ENCODE data around the gene MAP3K8. TPM values are rescaled to one million over a fixed set of nuclear protein-coding genes. Genes with fewer than 3 reads are reported as not detected.

Gene MAP3K8
- polyA plus RNA-seq, 1 experiment = 5.3 TPM

DNA sequence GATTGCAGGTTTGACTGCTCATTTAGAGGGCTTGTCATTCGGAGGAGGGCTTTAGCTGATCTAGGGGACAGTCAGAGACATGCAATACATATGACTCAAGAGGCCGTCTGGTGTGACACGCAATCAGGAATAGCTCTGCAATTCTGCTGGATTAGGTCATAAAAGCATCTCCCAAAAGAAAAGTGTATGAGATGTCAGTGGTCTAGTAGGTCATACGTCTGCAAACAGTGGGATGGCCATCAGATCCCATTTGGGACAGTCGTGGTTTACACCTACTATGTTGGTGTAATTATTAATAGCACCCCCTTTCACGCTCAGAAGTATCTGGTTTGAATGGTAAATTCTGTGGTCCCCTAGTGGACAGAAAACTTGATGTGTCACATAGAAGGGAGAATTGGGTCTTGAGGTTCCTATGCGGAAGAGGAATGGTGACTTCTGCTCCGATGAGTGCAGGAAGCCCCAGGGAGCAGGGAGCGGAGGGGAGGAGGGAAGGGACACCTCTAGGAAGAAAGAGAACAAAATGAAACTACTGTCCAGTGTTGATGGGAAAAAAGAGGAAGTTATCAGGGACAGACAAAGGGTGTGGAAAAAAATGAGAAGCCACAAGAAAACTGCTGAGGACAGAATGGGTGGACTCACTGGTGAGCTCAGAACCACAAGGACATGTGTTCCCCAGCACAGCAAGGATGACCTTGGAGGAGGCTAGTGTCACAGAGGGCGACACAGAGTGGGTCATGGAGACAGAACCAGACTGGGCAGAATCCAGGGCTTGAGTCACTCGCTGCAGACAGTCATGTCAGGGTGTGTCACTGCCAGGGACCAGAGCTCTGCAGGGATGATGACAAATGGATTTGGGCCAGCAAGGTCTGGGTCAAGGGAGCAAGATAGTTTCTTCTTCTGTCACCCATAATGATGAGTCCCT, 59.9 kb downstream of the MAP3K8 start:
- no peaks in the 10 kb centered on the region for H3K9me3 ChIP-seq (ENCODE audit: control insufficient read depth, insufficient read depth, low read length)
- H3K27ac ChIP-seq (ENCODE audit: low read depth, low read length) = no peak overlapping the region
- CTCF ChIA-PET = no interaction called here
- TF ChIP-seq CTCF (IDR thresholded peaks at IDR 0.05; ENCODE audit: low read depth, low read length) = no peak
- no peak for DNase-seq (ENCODE audit: low read depth, low spot score)
- H3K4me3 ChIP-seq (ENCODE audit: low read depth, low read length) = no peak overlapping the region
- peaks cover 17% of the 10 kb centered on the region for H3K27me3 ChIP-seq (ENCODE audit: control insufficient read depth, insufficient read depth, low read length)
- POLR2A ChIA-PET = no interaction called here

DNA sequence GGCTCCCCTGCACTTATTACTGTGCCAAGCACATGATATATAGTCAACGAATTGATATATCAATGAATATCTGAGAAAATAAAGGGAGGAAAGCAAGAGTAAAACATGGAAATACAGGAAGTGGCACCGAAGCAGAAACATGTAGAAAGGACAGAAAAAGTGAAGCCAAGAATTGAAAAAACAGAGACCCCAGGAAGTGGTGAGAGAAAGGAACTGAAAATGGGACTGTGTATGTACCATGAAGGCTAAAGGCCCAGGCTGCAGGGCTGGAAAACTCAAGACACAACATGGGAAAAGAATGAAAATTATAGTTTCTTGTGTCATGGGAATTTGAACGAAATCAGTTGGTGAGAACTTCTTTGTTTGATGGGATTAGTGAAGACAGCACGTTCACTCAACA, 60.6 kb downstream of the MAP3K8 start:
- CTCF ChIA-PET = no interaction called here

GRCh38 chr10:30495687-30496086, 61.7 kb downstream of the MAP3K8 start:
- peaks cover 18% of the 10 kb centered on the region for H3K27me3 ChIP-seq (ENCODE audit: control insufficient read depth, insufficient read depth, low read length)
- H3K27ac ChIP-seq (ENCODE audit: low read depth, low read length) = no peak overlapping the region
- no peak for TF ChIP-seq CTCF (IDR thresholded peaks at IDR 0.05; ENCODE audit: low read depth, low read length)
- ChIA-PET POLR2A (no interaction called here), CTCF (no interaction called here)
- no peaks in the 10 kb centered on the region for H3K9me3 ChIP-seq (ENCODE audit: control insufficient read depth, insufficient read depth, low read length)
- no peak for DNase-seq (ENCODE audit: low read depth, low spot score)
- no peak overlapping the region for H3K4me3 ChIP-seq (ENCODE audit: low read depth, low read length)

More for the DNA sequence above, 60.6 kb downstream of the MAP3K8 start:
- H3K9me3 ChIP-seq (ENCODE audit: control insufficient read depth, insufficient read depth, low read length) = no peaks in the 10 kb centered on the region
- POLR2A ChIA-PET = no interaction called here
- no peak overlapping the region for H3K4me3 ChIP-seq (ENCODE audit: low read depth, low read length)
- no peak overlapping the region for H3K27ac ChIP-seq (ENCODE audit: low read depth, low read length)
- no peak for TF ChIP-seq CTCF (IDR thresholded peaks at IDR 0.05; ENCODE audit: low read depth, low read length)
- H3K27me3 ChIP-seq (ENCODE audit: control insufficient read depth, insufficient read depth, low read length) = peaks cover 17% of the 10 kb centered on the region
- no peak for DNase-seq (ENCODE audit: low read depth, low spot score)

DNA sequence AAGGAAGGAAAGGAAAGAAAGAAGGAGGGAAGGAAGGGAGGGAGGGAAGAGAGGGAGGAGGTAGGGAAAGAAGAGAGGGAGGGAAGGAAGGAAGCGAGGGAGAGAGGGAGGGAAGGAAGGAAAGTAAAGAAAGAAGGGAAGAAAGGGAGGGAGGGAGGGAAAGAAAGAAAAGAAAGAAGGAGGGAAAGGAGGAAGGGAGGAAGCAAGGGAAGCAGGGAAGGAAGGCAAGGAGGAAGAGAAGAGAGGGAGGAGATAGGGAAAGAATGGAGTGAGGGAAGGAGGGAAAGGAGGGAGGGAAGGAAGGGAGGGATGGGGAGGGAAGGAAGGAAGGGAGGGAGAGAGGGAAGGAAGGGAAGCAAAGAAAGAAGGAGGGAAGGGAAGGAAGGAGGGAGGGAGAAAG, 65.8 kb downstream of the MAP3K8 start:
- H3K4me3 ChIP-seq (ENCODE audit: low read depth, low read length) = no peak overlapping the region
- no peak for TF ChIP-seq CTCF (IDR thresholded peaks at IDR 0.05; ENCODE audit: low read depth, low read length)
- H3K9me3 ChIP-seq (ENCODE audit: control insufficient read depth, insufficient read depth, low read length) = no peaks in the 10 kb centered on the region
- CTCF ChIA-PET = interaction anchor here (0.6 kb wide), 1 partner anchor 86 kb away, joined by 6 read pairs; no protein-coding TSS in a partner anchor
- DNase-seq (ENCODE audit: low read depth, low spot score) = no peak
- POLR2A ChIA-PET = no interaction called here
- peaks cover 38% of the 10 kb centered on the region for H3K27me3 ChIP-seq (ENCODE audit: control insufficient read depth, insufficient read depth, low read length)
- no peak overlapping the region for H3K27ac ChIP-seq (ENCODE audit: low read depth, low read length)

GRCh38 chr10:30500534-30500933, 66.5 kb downstream of the MAP3K8 start:
- no peak overlapping the region for H3K27ac ChIP-seq (ENCODE audit: low read depth, low read length)
- H3K27me3 ChIP-seq (ENCODE audit: control insufficient read depth, insufficient read depth, low read length) = peaks cover 39% of the 10 kb centered on the region
- no peak for TF ChIP-seq CTCF (IDR thresholded peaks at IDR 0.05; ENCODE audit: low read depth, low read length)
- no peaks in the 10 kb centered on the region for H3K9me3 ChIP-seq (ENCODE audit: control insufficient read depth, insufficient read depth, low read length)
- no peak overlapping the region for H3K4me3 ChIP-seq (ENCODE audit: low read depth, low read length)
- no peak for DNase-seq (ENCODE audit: low read depth, low spot score)
- ChIA-PET POLR2A (no interaction called here), CTCF (interaction anchor here (0.6 kb wide), 1 partner anchor 87 kb away, joined by 5 read pairs; no protein-coding TSS in a partner anchor)

Measured in AG04450 (cell line).